HEK293T (cell line): Measurements from ENCODE around the gene LYZL4.

Experiments
- ARNT ChIP-seq: fragments of 450-650 bp; IDR thresholded peaks from 2 replicates; pipeline ENCODE4 v1.6.1; 2017; ENCODE audit warnings: mild to moderate bottlenecking
- CTBP1 ChIP-seq: fragments of 450-650 bp; IDR thresholded peaks from 2 replicates; pipeline ENCODE4 v1.6.1; 2016; ENCODE audit warnings: borderline replicate concordance
- FOXK2 ChIP-seq: fragments of 450-650 bp; IDR thresholded peaks from 2 replicates; pipeline ENCODE4 v1.6.1; 2016; ENCODE audit warnings: mild to moderate bottlenecking
- FOXM1 ChIP-seq: fragments of 450-650 bp; IDR thresholded peaks from 2 replicates; pipeline ENCODE4 v1.6.1; 2017; ENCODE audit warnings: mild to moderate bottlenecking, borderline replicate concordance
- HDGF ChIP-seq: fragments of 450-650 bp; IDR thresholded peaks from 2 replicates; pipeline ENCODE4 v1.6.1; 2017; ENCODE audit warnings: antibody characterized with exemption, borderline replicate concordance
- L3MBTL2 ChIP-seq: fragments of 450-650 bp; conservative IDR thresholded peaks from 2 replicates; pipeline ENCODE4 v1.6.1; 2016; ENCODE audit warnings: mild to moderate bottlenecking
- SP1 ChIP-seq: fragments of 450-650 bp; IDR thresholded peaks from 2 replicates; pipeline ENCODE4 v1.6.1; 2017
- SUZ12 ChIP-seq: fragments of 450-650 bp; IDR thresholded peaks from 2 replicates; pipeline ENCODE4 v1.6.1; 2016; ENCODE audit warnings: mild to moderate bottlenecking

DNA sequence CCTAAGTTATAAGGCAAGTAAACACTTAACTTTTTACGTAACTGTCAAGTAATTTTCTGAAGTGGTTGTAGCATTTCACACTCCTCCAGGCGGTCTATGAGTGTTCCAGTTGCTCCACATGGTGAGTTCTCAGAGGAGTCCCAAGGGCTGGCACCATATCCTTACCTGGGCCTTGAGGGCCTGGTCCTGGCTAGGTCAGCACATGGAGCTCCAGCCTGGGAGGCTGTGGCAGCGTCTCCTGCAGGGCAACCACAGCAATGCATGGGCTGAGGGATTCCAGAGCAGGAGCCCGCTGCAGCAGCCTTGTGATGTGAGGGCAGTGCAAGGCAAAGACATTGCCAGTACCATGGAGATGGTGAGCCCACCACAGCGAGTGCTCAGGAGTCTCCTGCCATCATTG is 32.2 kb upstream of the LYZL4 start:
- TF ChIP-seq FOXM1 (no peak), SP1 (no peak), CTBP1 (no peak), SUZ12 (no peak), HDGF (no peak), FOXK2 (no peak), ARNT (no peak), L3MBTL2 (no peak)
